ENCODE results near the gene ZBP1. TPM values are rescaled to one million over a fixed set of nuclear protein-coding genes. Genes with fewer than 3 reads are reported as not detected.

Gene ZBP1
- total RNA-seq, 1 experiment from 2014 or later, result not detected

GRCh38 chr20:57652606-57653545, 32.6 kb upstream of the ZBP1 start:
- CTCF ChIA-PET, result no interaction called here
- Histone ChIP-seq H2AFZ (no peak overlapping the region), H3K79me2 (ENCODE audit: low read depth) (0 out of 2 replicates have a peak, but pooled peaks cover 17% of the 10 kb centered on the region), H3K4me2 (no peak overlapping the region), H3K27me3 (ENCODE audit: insufficient read depth, low read depth) (no peaks in the 10 kb centered on the region), H3K4me1 (replicated peaks; ENCODE audit: insufficient read depth) (no peaks in the 10 kb centered on the region), H3K9me3 (ENCODE audit: insufficient read depth, low read depth) (no peaks in the 10 kb centered on the region), H3K4me3 (no peak overlapping the region), H3K36me3 (ENCODE audit: low read depth) (peaks cover 43% of the 10 kb centered on the region; the same call in 1 of the 2 replicates), H3F3A (ENCODE audit: insufficient read depth, low read depth) (peaks cover 82% of the 10 kb centered on the region), H4K20me1 (ENCODE audit: insufficient read depth) (peaks cover 66% of the 10 kb centered on the region), H3K27ac (no peak overlapping the region), H3K9me2 (ENCODE audit: insufficient read depth) (no peaks in the 10 kb centered on the region)
- no TSS peak for BruUV-seq (replicated peaks)
- intact Hi-C loops (cut with micrococcal nuclease; ENCODE audit: unreplicated experiment), result no loop called here
- no peak for DNase-seq
- POLR2A ChIA-PET (ENCODE audit: unreplicated experiment), result interaction anchor here (0.5 kb wide), 1 partner anchor 479 kb away, joined by 3 read pairs; no protein-coding TSS in a partner anchor
- TF ChIP-seq EZH2 (IDR thresholded peaks at IDR 0.05; ENCODE audit: low read depth) (no peak), CTCF (conservative IDR thresholded peaks at IDR 0.05) (no peak)

GRCh38 chr20:57651881-57652605, 31.8 kb upstream of the ZBP1 start:
- Histone ChIP-seq H3K9me3 (ENCODE audit: insufficient read depth, low read depth) (no peaks in the 10 kb centered on the region), H3K4me3 (no peak overlapping the region), H2AFZ (no peak overlapping the region), H3K4me2 (no peak overlapping the region), H3F3A (ENCODE audit: insufficient read depth, low read depth) (peaks cover 87% of the 10 kb centered on the region), H3K27me3 (ENCODE audit: insufficient read depth, low read depth) (no peaks in the 10 kb centered on the region), H3K27ac (no peak overlapping the region), H3K79me2 (ENCODE audit: low read depth) (0 out of 2 replicates have a peak, but pooled peaks cover 17% of the 10 kb centered on the region), H3K36me3 (ENCODE audit: low read depth) (peaks cover 43% of the 10 kb centered on the region; the same call in 1 of the 2 replicates), H3K9me2 (ENCODE audit: insufficient read depth) (no peaks in the 10 kb centered on the region), H4K20me1 (ENCODE audit: insufficient read depth) (peaks cover 66% of the 10 kb centered on the region), H3K4me1 (replicated peaks; ENCODE audit: insufficient read depth) (no peaks in the 10 kb centered on the region)
- no TSS peak for BruUV-seq (replicated peaks)
- intact Hi-C loops (cut with micrococcal nuclease; ENCODE audit: unreplicated experiment), result no loop called here
- CTCF ChIA-PET, result interaction anchor here (0.6 kb wide), 1 partner anchor 493 kb away, joined by 3 read pairs; no protein-coding TSS in a partner anchor
- POLR2A ChIA-PET (ENCODE audit: unreplicated experiment), result no interaction called here
- no peak for DNase-seq
- TF ChIP-seq EZH2 (IDR thresholded peaks at IDR 0.05; ENCODE audit: low read depth) (no peak), CTCF (conservative IDR thresholded peaks at IDR 0.05) (no peak)

DNA sequence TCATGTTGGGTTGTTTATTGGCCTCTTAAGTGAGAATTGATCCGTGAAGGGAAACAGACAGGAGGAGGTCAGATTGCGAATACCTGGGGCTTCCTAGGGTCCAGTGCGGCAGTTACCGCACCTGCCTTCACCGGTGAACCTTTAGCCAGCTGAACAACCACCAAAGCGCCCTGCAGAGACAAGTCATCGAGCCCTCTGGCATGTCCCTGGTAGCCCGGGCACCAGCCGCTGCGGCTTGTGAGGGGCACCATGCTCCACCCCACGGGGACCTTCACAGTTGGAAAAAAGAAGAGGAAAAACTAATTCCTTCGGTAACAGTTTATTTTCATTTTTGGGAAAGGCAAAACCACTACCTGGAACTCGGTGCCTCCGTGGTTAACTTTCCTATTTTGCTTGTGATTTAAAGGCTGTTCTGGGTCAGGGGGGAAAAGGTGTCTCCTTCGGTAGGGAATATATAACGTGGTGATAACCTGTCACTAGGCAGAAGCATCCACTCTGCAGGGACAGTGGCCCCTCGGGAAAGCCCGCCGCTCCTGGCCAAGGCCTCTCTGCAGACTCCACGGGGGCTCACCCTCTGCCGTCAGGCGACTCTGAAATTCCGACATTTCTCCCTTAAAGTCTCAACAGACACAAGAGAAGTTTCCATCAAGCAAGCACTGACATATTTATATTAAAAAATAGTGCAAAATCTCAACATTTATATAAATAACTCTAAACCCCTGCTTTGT, 30.7 kb upstream of the ZBP1 start:
- Histone ChIP-seq H3K27me3 (ENCODE audit: insufficient read depth, low read depth) (no peaks in the 10 kb centered on the region), H3K36me3 (ENCODE audit: low read depth) (peaks cover 43% of the 10 kb centered on the region; the same call in 1 of the 2 replicates), H3K27ac (no peak overlapping the region), H3K4me1 (replicated peaks; ENCODE audit: insufficient read depth) (no peaks in the 10 kb centered on the region), H3K4me3 (no peak overlapping the region), H3K79me2 (ENCODE audit: low read depth) (0 out of 2 replicates have a peak, but pooled peaks cover 17% of the 10 kb centered on the region), H4K20me1 (ENCODE audit: insufficient read depth) (peaks cover 58% of the 10 kb centered on the region), H2AFZ (no peak overlapping the region), H3K4me2 (no peak overlapping the region), H3K9me2 (ENCODE audit: insufficient read depth) (no peaks in the 10 kb centered on the region), H3F3A (ENCODE audit: insufficient read depth, low read depth) (peaks cover 91% of the 10 kb centered on the region), H3K9me3 (ENCODE audit: insufficient read depth, low read depth) (no peaks in the 10 kb centered on the region)
- ChIA-PET CTCF (interaction anchor here (0.6 kb wide), 1 partner anchor 494 kb away, joined by 3 read pairs; no protein-coding TSS in a partner anchor), POLR2A (ENCODE audit: unreplicated experiment) (no interaction called here)
- no peak for DNase-seq
- intact Hi-C loops (cut with micrococcal nuclease; ENCODE audit: unreplicated experiment), result no loop called here
- BruUV-seq (replicated peaks), result TSS peak; percentile 13
- TF ChIP-seq EZH2 (IDR thresholded peaks at IDR 0.05; ENCODE audit: low read depth) (no peak), CTCF (conservative IDR thresholded peaks at IDR 0.05) (no peak)

Data from PC-9 (cell line).